Measurements from ENCODE around the gene PUS3.

DNA sequence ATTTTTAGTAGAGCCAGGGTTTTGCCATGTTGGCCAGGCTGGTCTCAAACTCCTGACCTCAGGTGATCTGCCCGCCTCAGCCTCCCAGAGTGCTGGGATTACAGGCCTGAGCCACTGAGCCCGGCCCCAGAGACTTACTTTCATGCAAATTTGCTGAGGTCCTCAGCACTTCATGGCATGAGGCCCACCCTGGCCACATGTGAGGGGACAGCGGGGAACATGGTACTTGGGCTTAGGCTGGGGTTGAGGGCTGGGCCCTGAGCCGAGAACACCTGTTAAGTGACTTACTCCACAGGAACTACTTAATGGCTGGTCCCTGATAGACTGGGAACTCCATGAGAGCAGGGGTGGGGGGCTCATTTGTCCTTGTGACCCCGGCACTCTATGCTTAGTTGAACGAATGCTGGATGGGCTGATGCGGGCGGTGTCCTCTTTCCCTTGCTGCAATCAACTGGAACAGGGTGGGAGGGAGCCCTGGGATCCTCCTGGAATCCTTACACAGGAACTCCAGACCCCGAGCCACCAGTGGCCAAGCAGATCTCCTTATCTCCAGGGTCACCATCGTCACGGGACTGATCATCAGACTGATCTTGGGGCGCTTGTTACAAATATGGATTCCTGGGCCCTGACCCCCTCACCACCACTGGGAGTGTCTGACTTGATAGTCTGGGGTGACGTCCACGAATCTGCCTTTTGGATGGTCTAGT, 43.9 kb upstream of the PUS3 start:
- TF ChIP-seq, protein P1, sequence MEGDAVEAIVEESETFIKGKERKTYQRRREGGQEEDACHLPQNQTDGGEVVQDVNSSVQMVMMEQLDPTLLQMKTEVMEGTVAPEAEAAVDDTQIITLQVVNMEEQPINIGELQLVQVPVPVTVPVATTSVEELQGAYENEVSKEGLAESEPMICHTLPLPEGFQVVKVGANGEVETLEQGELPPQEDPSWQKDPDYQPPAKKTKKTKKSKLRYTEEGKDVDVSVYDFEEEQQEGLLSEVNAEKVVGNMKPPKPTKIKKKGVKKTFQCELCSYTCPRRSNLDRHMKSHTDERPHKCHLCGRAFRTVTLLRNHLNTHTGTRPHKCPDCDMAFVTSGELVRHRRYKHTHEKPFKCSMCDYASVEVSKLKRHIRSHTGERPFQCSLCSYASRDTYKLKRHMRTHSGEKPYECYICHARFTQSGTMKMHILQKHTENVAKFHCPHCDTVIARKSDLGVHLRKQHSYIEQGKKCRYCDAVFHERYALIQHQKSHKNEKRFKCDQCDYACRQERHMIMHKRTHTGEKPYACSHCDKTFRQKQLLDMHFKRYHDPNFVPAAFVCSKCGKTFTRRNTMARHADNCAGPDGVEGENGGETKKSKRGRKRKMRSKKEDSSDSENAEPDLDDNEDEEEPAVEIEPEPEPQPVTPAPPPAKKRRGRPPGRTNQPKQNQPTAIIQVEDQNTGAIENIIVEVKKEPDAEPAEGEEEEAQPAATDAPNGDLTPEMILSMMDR (IDR thresholded peaks at IDR 0.05), result no peak
- TF ChIP-seq POLR2A (IDR thresholded peaks at IDR 0.05), result no peak
